ENCODE data around the gene NFATC3.

NFATC3 gene

GRCh38 chr16:68200088-68200783, 115.1 kb downstream of the NFATC3 start:
- no peaks in the 10 kb centered on the region for H3K27me3 ChIP-seq (ENCODE audit: insufficient read depth, poor library complexity, severe bottlenecking)
- no peak overlapping the region for H3K27ac ChIP-seq (replicated peaks)
- no peak overlapping the region for H3K4me3 ChIP-seq (replicated peaks; ENCODE audit: insufficient read depth, low read length)
- TF ChIP-seq CTCF (IDR thresholded peaks at IDR 0.05; ENCODE audit: insufficient read depth, low read length), result no peak
- no peak for DNase-seq (ENCODE audit: low read depth in 1 of 2, low spot score in 1 of 2)

DNA sequence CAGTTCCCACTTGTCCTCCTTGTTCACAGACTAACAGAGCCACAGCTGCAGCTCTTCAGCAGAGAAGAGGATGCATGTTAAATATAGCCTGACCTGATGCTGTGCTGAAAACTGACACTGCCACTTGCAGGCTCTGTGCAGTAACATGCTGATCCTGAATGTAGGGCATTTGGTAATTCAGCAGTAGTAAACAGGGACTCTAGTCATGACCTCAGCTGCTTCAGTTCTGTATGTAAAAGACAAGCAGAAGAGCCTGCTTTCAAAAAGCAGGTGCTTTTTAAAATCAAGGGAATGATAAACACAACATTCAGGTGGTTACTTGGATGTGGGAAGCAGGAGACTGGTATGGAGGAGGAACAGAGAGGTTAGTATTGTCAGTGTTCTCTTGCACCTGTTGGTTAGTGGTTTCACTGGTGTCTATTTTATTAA, 116.9 kb downstream of the NFATC3 start:
- no peak for DNase-seq (ENCODE audit: low read depth in 1 of 2, low spot score in 1 of 2)
- TF ChIP-seq GABPA (IDR thresholded peaks at IDR 0.05; ENCODE audit: low read depth) (no peak), POLR2AphosphoS5 (IDR thresholded peaks at IDR 0.05; ENCODE audit: low read depth) (no peak), SPI1 (IDR thresholded peaks at IDR 0.05; ENCODE audit: borderline replicate concordance, low read depth) (no peak), CTCF (IDR thresholded peaks at IDR 0.05; ENCODE audit: insufficient read depth, low read length) (no peak)
- TF ChIP-seq, protein P1, sequence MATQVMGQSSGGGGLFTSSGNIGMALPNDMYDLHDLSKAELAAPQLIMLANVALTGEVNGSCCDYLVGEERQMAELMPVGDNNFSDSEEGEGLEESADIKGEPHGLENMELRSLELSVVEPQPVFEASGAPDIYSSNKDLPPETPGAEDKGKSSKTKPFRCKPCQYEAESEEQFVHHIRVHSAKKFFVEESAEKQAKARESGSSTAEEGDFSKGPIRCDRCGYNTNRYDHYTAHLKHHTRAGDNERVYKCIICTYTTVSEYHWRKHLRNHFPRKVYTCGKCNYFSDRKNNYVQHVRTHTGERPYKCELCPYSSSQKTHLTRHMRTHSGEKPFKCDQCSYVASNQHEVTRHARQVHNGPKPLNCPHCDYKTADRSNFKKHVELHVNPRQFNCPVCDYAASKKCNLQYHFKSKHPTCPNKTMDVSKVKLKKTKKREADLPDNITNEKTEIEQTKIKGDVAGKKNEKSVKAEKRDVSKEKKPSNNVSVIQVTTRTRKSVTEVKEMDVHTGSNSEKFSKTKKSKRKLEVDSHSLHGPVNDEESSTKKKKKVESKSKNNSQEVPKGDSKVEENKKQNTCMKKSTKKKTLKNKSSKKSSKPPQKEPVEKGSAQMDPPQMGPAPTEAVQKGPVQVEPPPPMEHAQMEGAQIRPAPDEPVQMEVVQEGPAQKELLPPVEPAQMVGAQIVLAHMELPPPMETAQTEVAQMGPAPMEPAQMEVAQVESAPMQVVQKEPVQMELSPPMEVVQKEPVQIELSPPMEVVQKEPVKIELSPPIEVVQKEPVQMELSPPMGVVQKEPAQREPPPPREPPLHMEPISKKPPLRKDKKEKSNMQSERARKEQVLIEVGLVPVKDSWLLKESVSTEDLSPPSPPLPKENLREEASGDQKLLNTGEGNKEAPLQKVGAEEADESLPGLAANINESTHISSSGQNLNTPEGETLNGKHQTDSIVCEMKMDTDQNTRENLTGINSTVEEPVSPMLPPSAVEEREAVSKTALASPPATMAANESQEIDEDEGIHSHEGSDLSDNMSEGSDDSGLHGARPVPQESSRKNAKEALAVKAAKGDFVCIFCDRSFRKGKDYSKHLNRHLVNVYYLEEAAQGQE (IDR thresholded peaks at IDR 0.05; ENCODE audit: insufficient replicate concordance, low read depth), result no peak
- Histone ChIP-seq H3K27ac (replicated peaks) (no peak overlapping the region), H3K4me3 (replicated peaks; ENCODE audit: insufficient read depth, low read length) (no peak overlapping the region), H3K27me3 (ENCODE audit: insufficient read depth, poor library complexity, severe bottlenecking) (no peaks in the 10 kb centered on the region)

GRCh38 chr16:68206245-68206644, 121.1 kb downstream of the NFATC3 start:
- TF ChIP-seq POLR2AphosphoS5 (IDR thresholded peaks at IDR 0.05; ENCODE audit: low read depth) (no peak), SPI1 (IDR thresholded peaks at IDR 0.05; ENCODE audit: borderline replicate concordance, low read depth) (no peak), CTCF (IDR thresholded peaks at IDR 0.05; ENCODE audit: insufficient read depth, low read length) (no peak), GABPA (IDR thresholded peaks at IDR 0.05; ENCODE audit: low read depth) (no peak)
- TF ChIP-seq, protein P1 (IDR thresholded peaks at IDR 0.05; ENCODE audit: insufficient replicate concordance, low read depth), result no peak
- DNase-seq (ENCODE audit: low read depth in 1 of 2, low spot score in 1 of 2), result no peak
- H3K27me3 ChIP-seq (ENCODE audit: insufficient read depth, poor library complexity, severe bottlenecking), result no peaks in the 10 kb centered on the region
- H3K27ac ChIP-seq (replicated peaks), result no peak overlapping the region
- H3K4me3 ChIP-seq (replicated peaks; ENCODE audit: insufficient read depth, low read length), result no peak overlapping the region

DNA sequence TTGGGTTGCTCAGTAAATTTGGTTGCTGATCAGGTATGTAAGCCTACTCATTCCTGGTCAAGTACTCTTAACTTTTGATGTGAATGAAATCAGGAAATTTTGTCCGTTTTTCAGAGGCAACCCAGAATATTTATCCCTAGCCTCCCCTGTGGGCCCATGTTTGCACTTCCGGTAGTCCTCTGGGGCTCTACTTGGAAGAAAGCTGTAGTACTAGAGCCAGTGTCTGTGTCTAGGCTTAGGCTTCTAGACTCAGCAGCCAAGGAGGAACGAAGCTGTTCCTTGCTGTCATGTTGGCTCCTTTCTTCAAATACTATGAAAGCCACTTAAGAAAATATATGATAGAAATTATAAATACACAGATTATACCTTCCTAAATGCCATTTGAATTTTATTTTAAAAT, 129.6 kb downstream of the NFATC3 start:
- no peak overlapping the region for H3K4me3 ChIP-seq (replicated peaks; ENCODE audit: insufficient read depth, low read length)
- no peak for DNase-seq (ENCODE audit: low read depth in 1 of 2, low spot score in 1 of 2)
- TF ChIP-seq POLR2AphosphoS5 (IDR thresholded peaks at IDR 0.05; ENCODE audit: low read depth), result no peak
- TF ChIP-seq SPI1 (IDR thresholded peaks at IDR 0.05; ENCODE audit: borderline replicate concordance, low read depth), result no peak
- TF ChIP-seq GABPA (IDR thresholded peaks at IDR 0.05; ENCODE audit: low read depth), result no peak
- no peak for TF ChIP-seq CTCF (IDR thresholded peaks at IDR 0.05; ENCODE audit: insufficient read depth, low read length)
- H3K27ac ChIP-seq (replicated peaks), result no peak overlapping the region
- H3K27me3 ChIP-seq (ENCODE audit: insufficient read depth, poor library complexity, severe bottlenecking), result no peaks in the 10 kb centered on the region

All from HL-60 (cell line).